ENCODE data around the gene DCTD. TPM values are rescaled to one million over a fixed set of nuclear protein-coding genes. Genes with fewer than 3 reads are reported as not detected.

DCTD gene
- total and polyA plus RNA-seq, 2 of the 13 experiments (the other 11 are each of a cell fraction or from before 2014, with no cell fraction given), result 85.1 to 95.3 TPM

- 0 out of 2 replicates have a peak, but pooled peaks have one; percentile 31 for TF ChIP-seq KIAA2018 (CRISPR knock-in tag; IDR thresholded peaks at IDR 0.05; ENCODE audit: borderline replicate concordance)
- TF ChIP-seq ZFY (CRISPR knock-in tag; IDR thresholded peaks at IDR 0.05), result peak; percentile 85
- TF ChIP-seq ZNF572 (CRISPR knock-in tag; IDR thresholded peaks at IDR 0.05), result 0 out of 2 replicates have a peak, but pooled peaks have one; percentile 52
- peak; percentile 16; the same call in 1 of the 2 replicates for TF ChIP-seq HES4 (CRISPR knock-in tag; IDR thresholded peaks at IDR 0.05; ENCODE audit: borderline replicate concordance)
- no peak for TF ChIP-seq FOXP4 (CRISPR knock-in tag; IDR thresholded peaks at IDR 0.05)
- TF ChIP-seq JARID2 (CRISPR knock-in tag; IDR thresholded peaks at IDR 0.05; ENCODE audit: insufficient replicate concordance), result no peak
- TF ChIP-seq HCFC1 (IDR thresholded peaks at IDR 0.05; ENCODE audit: low read depth, low read length), result no peak
- no peak for TF ChIP-seq ZNF343 (CRISPR knock-in tag; IDR thresholded peaks at IDR 0.05)
- peak; percentile 22; the same call in 1 of the 2 replicates for TF ChIP-seq ZBTB26 (CRISPR knock-in tag; IDR thresholded peaks at IDR 0.05; ENCODE audit: borderline replicate concordance)
- TF ChIP-seq HOXA5 (CRISPR knock-in tag; IDR thresholded peaks at IDR 0.05), result no peak
- TF ChIP-seq HNF4G (IDR thresholded peaks at IDR 0.05; ENCODE audit: borderline replicate concordance, low read depth, low read length), result no peak
- no peak for TF ChIP-seq HNF4G (CRISPR knock-in tag; IDR thresholded peaks at IDR 0.05; ENCODE audit: borderline replicate concordance, low read depth)
- TF ChIP-seq TFE3 (CRISPR knock-in tag; IDR thresholded peaks at IDR 0.05), result no peak
- TF ChIP-seq ZNF598 (CRISPR knock-in tag; IDR thresholded peaks at IDR 0.05; ENCODE audit: borderline replicate concordance), result peak; percentile 38; the same call in 1 of the 2 replicates
- TF ChIP-seq ZNF883 (CRISPR knock-in tag; IDR thresholded peaks at IDR 0.05; ENCODE audit: not compliant biosample characterization), result no peak
- TF ChIP-seq ZNF768 (CRISPR knock-in tag; IDR thresholded peaks at IDR 0.05), result peak; percentile 44; the same call in 1 of the 2 replicates
Observed at GRCh38 chr4:182916483-182917181, 554 bp downstream of the DCTD start (continued).

Data from HepG2 (cell line).